ENCODE results near the gene SPON1.
"Not testable (repeated sequence)": the region's sequence is repeated elsewhere in the genome, so short reads cannot be mapped to it uniquely, and the experiment has no call there.

The SPON1 gene

GRCh38 chr11:14110629-14111028 lies 148.1 kb downstream of the SPON1 start:
- FAIRE-seq (no peak), DNase-seq (ENCODE audit: extremely low spot score, insufficient read length, low read depth) (no peak)

DNA sequence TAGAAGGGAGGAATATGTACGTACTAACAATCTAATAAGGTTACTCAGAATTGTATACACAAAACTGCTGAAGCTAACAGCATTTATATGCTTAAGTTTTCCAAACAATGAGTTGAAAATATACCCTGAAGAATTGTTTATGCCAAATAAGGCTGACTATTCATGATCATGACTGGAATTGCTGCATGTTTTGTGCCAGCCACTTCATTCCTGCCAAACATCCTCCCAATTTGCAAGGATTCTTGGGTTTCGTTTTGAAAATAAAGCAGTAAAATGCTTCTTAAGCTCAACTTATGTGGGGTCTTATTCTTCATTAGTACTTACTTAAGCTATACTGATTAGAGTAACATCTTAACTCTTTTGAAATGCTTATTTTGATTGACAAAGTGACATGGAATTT lies 149.0 kb downstream of the SPON1 start:
- DNase-seq (ENCODE audit: extremely low spot score, insufficient read length, low read depth) (no peak), FAIRE-seq (no peak)

GRCh38 chr11:14112721-14113120 lies 150.2 kb downstream of the SPON1 start:
- DNase-seq (ENCODE audit: extremely low spot score, insufficient read length, low read depth) (no peak), FAIRE-seq (no peak)

- no peak for DNase-seq (ENCODE audit: extremely low spot score, insufficient read length, low read depth)
- FAIRE-seq, result no peak
These were observed 151.7 kb downstream of the SPON1 start for GRCh38 chr11:14114269-14114668.

DNA sequence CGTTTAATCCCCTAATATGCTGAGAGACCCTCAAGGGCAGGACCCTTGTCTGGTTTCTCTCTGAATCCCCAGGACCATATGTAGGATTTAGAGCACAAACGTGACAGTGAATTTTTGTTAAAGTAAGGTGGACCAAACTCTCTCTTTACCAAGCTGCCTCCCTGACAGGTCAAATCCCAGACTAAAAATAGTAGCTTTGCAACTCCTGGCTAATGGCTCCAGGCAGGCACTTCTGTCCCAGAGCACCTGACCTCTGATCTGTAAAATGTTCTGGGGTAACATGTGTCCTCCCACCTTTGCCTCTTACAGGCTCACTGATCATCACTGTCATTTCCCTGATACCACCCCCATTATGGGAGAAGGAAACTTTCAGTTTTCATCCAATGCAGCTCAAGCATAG lies 152.3 kb downstream of the SPON1 start:
- no peak for DNase-seq (ENCODE audit: extremely low spot score, insufficient read length, low read depth)
- FAIRE-seq, result no peak

- DNase-seq (ENCODE audit: extremely low spot score, insufficient read length, low read depth) (no peak), FAIRE-seq (no peak)
These were observed 155.1 kb downstream of the SPON1 start for GRCh38 chr11:14117632-14118031.

DNA sequence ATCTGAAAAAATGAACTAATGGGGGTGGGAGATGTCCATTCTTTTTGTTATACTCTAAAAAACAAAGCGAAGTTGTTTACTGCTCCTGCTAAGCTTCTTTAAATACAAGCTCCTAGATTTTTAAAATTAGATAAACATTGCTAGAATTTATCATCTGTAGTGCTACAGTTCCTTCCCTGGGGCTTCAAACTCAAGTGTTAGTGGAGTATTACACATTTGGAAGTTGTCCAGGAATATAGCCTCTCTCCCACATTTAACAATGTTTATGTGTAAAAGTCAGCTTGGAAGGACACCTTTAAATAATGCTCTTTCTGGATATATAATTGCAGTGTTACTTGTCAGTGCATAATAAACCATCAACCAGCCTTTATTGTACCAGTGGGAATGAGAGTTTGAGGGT lies 155.5 kb downstream of the SPON1 start:
- DNase-seq (ENCODE audit: extremely low spot score, insufficient read length, low read depth) (no peak), FAIRE-seq (no peak)

- DNase-seq (ENCODE audit: extremely low spot score, insufficient read length, low read depth), result no peak
- no peak for FAIRE-seq
These were observed 156.8 kb downstream of the SPON1 start for GRCh38 chr11:14119357-14119756.

DNA sequence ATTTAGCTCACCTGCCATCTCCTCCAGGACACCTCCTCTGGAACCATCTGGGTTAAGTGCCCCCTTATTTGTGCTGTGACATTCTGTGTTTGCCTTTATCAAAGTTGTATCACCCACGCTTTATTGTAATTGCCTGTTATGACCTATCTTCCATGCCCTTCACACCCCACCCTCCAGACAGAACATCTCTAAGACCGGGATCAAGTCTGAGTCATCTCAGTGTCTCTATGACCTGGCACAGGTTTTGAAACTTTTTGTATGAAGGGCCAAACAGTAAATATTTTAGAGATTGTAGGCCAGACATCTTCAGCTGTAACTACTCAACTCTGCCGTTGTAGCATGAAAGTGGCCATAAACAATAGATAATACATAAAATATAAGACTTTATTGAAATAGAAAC lies 161.8 kb downstream of the SPON1 start:
- DNase-seq (ENCODE audit: extremely low spot score, insufficient read length, low read depth) (no peak), FAIRE-seq (no peak)

DNA sequence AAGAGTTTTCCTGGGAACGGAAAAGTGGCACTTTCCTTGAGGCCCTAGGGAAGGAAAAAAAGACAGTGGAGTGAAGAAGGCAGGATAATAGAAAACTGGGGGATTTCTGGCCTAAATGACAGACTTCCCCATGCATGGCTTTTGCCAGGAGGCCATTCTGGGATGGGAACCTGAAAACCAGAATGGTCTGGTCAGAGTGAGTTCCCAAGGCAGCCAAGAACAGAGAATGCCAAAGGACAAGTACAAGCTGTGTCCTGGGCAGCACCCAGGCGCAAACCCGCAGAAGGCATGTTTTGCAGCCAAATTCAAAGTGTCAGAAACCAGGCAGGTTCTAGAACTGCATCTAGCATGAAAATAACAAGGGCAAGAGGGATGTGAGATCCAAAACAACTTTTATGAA lies 162.4 kb downstream of the SPON1 start:
- FAIRE-seq, result no peak
- DNase-seq (ENCODE audit: extremely low spot score, insufficient read length, low read depth), result no peak

GRCh38 chr11:14125529-14125928 lies 163.0 kb downstream of the SPON1 start:
- DNase-seq (ENCODE audit: extremely low spot score, insufficient read length, low read depth), result no peak
- FAIRE-seq, result no peak

DNA sequence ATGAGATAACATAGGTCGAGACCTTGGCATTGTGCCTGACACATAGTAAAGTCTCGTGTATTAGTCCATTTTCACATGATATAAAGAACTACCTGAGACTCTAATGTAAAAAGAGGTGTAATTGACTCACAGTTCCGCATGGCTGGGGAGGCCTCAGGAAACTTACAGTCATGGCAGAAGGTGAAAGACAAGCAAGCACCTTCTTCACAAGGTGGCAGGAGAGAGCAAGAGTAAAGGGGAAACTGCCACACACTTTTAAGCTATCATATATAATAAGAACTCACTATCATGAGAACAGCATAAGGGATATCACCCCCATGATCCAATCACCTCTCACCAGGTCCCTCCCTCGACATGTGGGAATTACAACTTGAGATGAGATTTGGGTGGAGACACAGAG lies 165.2 kb downstream of the SPON1 start:
- FAIRE-seq (no peak), DNase-seq (ENCODE audit: extremely low spot score, insufficient read length, low read depth) (no peak)

GRCh38 chr11:14132312-14132711 lies 169.8 kb downstream of the SPON1 start:
- FAIRE-seq, result no peak
- DNase-seq (ENCODE audit: extremely low spot score, insufficient read length, low read depth), result no peak

DNA sequence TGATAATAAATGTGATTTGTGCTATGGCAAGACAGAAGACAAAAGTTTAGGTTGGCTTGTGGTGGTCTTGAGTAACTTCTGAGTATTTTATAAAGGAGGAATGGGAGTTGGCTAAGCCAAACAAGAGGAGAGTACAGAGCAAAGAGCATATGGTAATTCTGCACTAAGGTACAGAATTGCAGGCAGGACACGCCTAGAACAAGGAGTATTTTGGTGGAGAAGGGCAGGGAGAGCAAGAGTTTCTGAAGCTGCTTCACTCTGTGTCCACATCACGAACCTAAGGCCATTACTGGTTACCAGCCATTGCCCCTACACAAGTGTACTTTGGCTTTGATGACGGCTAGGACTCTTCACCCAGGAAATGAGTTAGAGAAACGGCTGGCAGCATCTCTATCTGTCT lies 170.9 kb downstream of the SPON1 start:
- no peak for DNase-seq (ENCODE audit: extremely low spot score, insufficient read length, low read depth)
- FAIRE-seq, result no peak

- FAIRE-seq (no peak), DNase-seq (ENCODE audit: extremely low spot score, insufficient read length, low read depth) (no peak)
These were observed 174.0 kb downstream of the SPON1 start for GRCh38 chr11:14136561-14136960.

- no peak for DNase-seq (ENCODE audit: extremely low spot score, insufficient read length, low read depth)
- no peak for FAIRE-seq
These were observed 174.8 kb downstream of the SPON1 start for GRCh38 chr11:14137284-14137683.

DNA sequence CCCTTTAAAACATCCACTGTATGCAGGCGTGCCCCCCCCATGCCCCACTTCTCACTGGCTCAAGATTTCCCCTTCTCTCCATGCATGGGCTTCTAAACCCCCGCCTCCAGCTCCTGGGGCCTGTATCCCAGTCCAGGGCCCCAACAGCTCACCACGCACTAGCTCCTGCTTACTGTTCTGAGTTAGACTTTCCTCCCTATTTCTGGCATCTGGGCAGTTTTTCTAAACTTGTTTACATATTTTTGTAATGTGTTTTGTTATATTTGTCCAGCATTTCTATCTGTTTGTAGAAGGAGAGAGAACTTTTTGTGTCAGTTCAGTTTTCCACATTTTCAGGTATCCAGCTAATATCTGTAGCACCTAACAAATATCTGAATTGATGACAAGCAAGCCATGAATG lies 178.5 kb downstream of the SPON1 start:
- DNase-seq (ENCODE audit: extremely low spot score, insufficient read length, low read depth), result no peak
- FAIRE-seq, result no peak

DNA sequence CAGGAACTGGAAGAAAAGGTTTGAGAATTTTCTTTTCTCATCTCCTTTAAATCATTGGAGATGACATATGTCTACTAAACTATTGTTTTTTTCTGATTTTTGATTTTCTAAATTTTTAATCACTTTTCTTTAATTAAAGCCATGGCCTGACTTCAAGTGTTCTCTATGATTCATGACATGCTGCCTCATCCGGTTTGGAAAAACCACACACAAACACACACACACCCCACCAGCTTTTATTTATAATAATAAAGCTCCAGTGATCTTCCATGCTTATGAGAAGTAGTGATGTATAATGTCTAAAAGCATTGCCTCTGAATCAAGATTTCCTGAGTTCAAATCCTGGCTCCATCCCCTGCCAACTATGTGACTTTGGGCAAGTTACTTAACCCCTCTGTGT lies 179.2 kb downstream of the SPON1 start:
- FAIRE-seq, result no peak
- no peak for DNase-seq (ENCODE audit: extremely low spot score, insufficient read length, low read depth)

GRCh38 chr11:14144934-14145333 lies 182.4 kb downstream of the SPON1 start:
- no peak for FAIRE-seq
- no peak for DNase-seq (ENCODE audit: extremely low spot score, insufficient read length, low read depth)

DNA sequence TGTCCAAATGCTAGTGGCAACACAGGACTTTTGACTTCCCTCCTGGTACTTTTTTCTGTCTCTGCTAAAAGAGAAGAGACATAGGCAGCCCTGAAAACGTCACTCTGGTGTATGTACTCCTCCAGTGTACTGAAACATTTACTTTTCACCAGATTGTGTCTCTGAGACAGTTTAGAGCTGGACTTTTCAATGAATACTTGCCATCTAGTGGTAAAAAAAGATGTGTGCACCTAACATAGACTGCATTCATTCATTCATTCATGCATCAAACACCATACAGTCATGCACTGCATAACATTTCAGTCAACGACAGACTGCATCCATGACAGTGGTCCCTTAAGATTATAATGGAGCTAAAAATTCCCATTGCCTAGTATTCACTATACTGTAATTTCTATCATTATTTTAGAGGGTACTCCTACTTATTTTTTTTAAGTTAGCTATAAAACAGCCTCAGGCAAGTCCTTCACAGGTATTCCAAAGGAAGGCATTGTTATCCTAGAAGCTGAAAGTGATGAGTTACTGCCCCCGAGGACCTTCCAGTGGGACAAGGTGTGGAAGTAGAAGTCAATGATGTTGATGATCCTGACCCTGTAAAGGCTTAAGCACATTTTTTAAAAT lies 186.2 kb downstream of the SPON1 start:
- no peak for DNase-seq (ENCODE audit: extremely low spot score, insufficient read length, low read depth)

DNA sequence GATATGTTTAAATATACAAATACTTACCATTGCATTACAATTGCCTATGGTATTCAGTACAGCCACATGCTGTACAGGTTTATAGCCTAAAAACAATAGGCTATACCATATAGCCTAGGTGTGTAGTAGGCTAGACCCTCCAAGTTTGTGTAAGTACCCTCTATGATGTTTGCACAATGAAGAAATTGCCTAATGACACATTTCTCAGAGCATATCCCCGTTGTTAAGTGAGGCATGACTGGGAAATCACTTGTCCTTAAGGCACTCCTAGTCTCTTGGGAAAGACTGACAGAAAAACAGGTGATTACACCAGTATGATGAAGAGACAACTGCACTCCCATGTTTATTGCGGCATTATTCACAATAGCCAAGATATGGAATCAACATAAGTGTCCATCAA lies 187.2 kb downstream of the SPON1 start:
- no peak for FAIRE-seq

More for the DNA sequence above, 186.2 kb downstream of the SPON1 start:
- FAIRE-seq, result no peak

DNA sequence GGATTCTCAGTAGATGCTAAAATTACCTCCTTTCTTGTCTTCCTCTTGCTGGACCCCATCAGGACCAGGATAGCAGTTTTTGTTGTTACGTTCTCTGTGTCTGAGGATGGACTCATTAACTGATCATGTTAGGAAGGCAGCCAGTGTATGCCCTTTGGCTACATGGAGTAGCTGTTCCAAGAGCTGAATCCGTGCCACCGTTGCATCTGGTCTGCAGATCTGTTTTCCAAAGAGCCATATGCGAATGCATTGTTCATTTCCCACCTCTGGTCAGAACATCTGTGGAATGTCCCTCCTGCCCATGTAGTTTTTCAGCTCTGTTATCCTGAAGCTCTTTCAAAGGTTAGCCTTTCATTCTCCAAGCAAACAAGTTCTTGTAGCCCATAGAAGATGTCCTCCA lies 188.4 kb downstream of the SPON1 start:
- no peak for FAIRE-seq
- no peak for DNase-seq (ENCODE audit: extremely low spot score, insufficient read length, low read depth)

More for the DNA sequence above, 187.2 kb downstream of the SPON1 start:
- DNase-seq (ENCODE audit: extremely low spot score, insufficient read length, low read depth), result no peak

- FAIRE-seq, result not testable (repeated sequence)
These were observed 191.6 kb downstream of the SPON1 start for GRCh38 chr11:14154103-14154502.

More at GRCh38 chr11:14154103-14154502, 191.6 kb downstream of the SPON1 start:
- DNase-seq (ENCODE audit: extremely low spot score, insufficient read length, low read depth), result not testable (repeated sequence)

All from GM18507 (cell line).